HG03521 (cell line): ENCODE results near the gene PLS3.
"Not testable (repeated sequence)": the region's sequence is repeated elsewhere in the genome, so short reads cannot be mapped to it uniquely, and the experiment has no call there.

Source experiments
- ATAC-seq: cut with Tn5 transposase; IDR thresholded peaks from one replicate; pipeline ENCODE4 v1.9.1; 2021; ENCODE audit warnings: mild to moderate bottlenecking, moderate library complexity; ENCODE audit not compliant: unreplicated experiment

The PLS3 gene

DNA sequence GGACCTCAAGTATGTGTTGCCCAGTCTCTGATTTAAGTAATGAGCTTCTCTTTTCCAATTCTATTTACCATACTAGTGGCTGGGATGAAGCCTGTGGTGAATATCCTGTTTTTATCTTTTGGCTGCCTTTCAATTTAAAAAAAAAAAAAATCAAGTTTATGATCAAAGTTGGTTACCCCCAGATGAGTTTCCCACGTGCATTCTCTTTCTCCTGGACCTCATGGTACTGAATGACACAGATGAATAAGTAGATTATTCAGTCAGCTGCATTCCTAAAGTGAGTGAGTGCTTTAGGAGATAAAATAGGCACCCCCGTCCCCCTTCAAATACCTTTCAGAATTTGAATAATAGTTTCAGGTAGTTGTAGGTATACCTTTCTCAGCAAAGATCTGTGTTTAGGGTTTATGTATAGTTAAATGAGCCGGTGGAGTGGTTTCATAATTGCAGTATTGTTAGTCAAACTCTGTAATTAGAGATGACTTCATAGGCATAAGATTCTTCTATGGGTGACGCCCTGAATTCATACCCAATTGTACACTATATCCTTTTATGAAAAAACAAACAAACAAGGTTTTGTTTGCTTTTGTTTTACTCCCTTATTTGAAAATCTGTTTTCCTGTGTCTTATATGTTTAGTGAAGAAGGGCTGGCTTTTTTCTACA, 41.9 kb downstream of the PLS3 start:
- no peak for ATAC-seq

GRCh38 chrX:115603534-115604074, 42.6 kb downstream of the PLS3 start:
- no peak for ATAC-seq

DNA sequence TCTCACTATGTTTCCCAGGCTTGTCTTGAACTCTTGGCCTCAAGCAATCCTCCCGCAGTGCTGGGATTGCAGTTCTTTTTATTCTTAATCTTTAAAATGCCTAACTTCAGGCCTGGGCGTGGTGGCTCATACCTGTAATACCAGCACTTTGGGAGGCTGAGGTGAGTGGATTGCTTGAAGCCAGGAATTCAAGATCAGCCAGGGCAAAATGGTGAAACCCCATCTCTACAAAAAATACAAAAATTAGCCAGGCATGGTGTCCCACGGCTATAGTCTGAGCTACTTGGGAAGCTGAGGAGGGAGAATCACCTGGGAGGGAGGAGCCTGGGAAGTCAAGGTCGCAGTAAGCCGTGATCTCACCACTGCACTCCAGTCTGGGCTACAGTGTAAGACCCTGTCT, 45.9 kb downstream of the PLS3 start:
- ATAC-seq = no peak

GRCh38 chrX:115609621-115610020, 48.6 kb downstream of the PLS3 start:
- ATAC-seq = no peak

GRCh38 chrX:115616943-115617563, 56.1 kb downstream of the PLS3 start:
- ATAC-seq = peak; percentile 98

GRCh38 chrX:115622534-115622933, 61.6 kb downstream of the PLS3 start:
- no peak for ATAC-seq

DNA sequence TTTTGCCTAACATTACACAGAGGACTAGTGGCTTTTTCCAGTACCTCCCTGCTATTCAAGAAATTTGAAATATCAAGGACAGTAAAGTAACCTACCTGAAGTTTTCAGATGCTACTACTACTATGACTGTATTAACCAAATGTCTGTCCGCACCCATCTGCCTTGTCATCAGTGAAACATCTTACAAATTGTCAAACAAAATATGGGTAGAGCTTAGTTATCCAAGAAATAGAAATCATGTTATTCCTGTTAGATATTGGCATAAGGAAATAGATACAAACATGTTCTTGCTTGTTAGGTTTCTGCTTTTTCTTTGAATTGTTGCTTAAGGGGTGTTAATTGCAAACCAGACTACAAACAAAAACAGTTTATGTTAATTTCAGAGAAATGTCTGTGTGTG, 63.9 kb downstream of the PLS3 start:
- no peak for ATAC-seq

- no peak for ATAC-seq
Measured at GRCh38 chrX:115625572-115626301, 64.8 kb downstream of the PLS3 start.

DNA sequence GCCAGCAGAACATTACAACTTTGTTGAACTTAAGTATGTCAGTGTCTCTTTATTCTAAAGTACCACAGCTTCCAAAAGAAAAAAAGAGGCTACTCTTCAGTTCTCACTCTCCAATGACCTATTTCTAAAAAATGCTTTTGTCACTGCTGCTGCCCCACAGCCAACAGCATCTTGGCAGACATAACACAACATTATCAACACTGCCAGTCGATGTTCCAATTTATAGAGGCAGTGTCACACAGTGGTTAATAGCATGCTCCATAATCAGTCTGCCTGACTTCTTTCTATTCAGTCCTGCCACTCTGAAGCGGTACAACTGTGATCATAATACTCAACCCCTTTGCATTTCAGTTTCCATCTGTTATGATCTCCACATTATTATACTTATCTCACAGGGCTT, 69.2 kb downstream of the PLS3 start:
- ATAC-seq = no peak

GRCh38 chrX:115632455-115632854, 71.5 kb downstream of the PLS3 start:
- ATAC-seq = no peak

DNA sequence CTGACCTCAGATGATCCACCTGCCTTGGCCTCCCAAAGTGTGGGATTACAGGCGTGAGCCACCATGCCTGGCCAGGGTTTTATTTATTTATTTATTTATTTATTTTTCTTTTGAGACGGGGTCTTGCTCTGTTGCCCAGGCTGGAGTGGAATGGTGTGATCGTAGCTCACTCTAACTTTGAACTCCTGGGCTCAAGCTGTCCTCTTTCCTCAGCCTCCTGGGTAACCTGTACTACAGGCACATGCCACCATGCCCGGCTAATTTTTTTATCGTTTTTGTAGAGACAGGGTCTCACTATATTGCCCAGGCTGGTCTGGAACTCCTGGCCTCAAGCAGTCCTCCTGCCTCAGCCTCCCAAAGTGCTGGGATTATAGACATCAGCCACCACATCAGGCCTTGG, 72.4 kb downstream of the PLS3 start:
- ATAC-seq = not testable (repeated sequence)

DNA sequence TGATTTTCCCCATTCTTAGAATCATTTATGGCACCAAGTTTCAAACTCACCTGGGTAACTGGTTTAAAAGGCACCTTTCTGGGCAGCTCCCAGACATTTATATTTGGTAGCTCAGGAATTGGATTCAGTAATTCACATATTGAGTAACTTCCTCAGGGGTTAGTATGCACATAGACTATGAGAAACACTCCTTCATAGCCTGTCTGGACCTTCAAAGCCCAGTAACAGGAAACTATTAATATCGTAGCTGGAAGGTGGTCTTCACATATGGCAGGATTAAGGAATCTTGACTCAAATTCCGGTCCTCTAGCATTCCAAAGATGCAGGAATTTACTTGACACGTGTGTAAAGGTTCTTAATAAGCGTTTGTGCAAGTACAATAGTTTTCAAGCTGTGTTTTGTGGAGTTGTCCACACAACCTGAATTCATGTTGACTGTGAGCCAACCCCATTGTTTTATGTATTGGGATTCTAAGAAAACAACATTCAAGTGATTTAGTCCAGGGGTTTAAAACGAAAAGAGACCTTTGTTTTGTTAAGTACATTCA, 78.4 kb downstream of the PLS3 start:
- ATAC-seq = no peak

DNA sequence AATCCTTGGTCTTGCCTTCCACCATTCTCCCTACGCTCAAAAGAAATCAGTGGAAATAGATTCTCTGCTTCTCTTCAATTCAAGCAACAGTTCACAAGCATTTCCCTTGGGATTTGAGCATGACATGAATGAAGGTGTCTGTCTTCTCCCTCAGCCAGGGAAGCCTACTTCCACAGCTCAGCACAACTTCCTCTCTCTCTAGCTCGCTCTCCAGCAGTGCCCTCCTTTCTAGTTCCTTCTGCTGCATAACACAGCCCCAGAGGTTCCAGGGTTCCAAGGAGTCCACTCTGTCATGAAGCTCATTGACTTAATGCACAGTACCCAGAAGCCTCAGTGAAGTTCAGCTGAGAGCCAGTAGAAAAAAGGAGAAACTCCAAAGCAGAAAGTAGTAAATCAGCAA, 81.3 kb downstream of the PLS3 start:
- no peak for ATAC-seq

DNA sequence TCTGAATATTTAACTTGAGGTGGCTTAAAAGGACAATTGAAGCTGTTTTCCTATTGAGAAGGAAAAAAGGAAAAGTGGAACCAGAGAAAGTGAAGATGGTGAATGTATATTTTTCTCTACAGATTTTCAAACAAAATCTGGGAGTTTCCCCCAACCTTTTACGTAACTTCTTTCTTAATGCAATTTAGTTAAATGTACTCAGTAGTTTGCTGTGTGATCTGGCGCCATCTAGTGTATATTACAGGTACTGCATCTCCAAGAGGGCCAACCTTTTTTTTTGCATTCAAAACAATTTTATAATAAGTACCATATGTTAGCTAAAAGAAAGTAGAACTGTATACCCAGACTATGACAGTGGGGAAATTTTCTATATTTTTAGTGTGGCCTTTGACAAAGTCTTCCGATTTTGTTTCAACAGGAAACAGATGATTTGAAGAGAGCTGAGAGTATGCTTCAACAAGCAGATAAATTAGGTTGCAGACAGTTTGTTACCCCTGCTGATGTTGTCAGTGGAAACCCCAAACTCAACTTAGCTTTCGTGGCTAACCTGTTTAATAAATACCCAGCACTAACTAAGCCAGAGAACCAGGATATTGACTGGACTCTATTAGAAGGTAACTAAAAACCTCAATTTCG, 82.0 kb downstream of the PLS3 start:
- ATAC-seq = no peak

DNA sequence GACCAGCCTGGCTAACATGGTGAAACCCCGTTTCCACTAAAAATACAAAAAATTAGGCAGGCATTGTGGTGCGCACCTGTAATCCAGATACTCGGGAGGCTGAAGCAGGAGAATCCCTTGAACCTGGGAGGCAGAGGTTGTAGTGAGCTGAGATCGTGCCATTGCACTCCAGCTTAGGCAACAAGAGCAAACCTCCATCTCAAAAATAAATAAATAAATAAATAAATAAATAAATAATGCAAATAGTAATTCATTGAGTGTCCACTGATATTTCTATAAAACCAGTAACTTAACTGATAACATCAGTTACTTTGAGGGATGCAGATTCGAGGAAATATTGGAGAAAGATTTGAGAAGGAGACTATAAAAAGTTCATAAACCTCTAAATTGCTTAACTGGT, 83.4 kb downstream of the PLS3 start:
- ATAC-seq = not testable (repeated sequence)

GRCh38 chrX:115649461-115650063, 88.6 kb downstream of the PLS3 start:
- ATAC-seq = no peak

GRCh38 chrX:115650449-115650848, 89.5 kb downstream of the PLS3 start:
- ATAC-seq = no peak

DNA sequence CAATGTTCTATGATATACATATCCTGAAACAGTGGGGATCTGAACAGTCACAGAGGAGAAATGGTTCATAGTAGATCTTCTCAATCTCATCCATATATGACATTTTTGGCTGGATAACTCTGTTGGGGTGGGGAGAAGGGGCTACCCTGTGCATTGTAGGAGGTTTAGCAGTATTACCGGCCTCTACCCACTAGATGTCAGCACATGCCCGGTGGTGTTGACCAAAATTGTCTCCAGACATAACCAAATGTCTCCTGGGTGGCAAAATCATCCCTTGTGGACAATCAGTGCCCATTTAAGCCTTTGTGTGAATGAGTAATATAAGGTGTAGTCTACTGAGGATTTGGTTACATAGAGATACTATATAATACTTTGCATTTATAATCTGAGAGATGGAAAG, 89.9 kb downstream of the PLS3 start:
- ATAC-seq = peak; percentile 70

DNA sequence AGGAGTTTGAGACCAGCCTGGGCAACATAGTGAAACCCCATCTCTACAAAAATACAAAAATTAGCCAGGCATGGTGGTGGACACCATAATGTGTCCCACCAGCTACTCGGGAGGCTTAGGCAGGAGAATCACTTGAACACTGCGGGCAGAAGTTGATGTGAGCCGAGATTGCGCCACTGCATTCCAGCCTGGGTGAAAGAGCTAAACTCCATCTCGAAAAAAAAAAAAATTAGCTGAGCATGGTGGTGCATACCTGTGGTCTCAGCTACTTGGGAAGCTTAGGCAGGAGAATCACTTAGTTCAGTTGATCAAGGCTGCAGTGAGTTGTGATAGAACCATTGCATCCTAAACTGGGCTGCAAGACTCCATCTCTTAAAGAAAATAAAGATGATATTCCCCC, 91.2 kb downstream of the PLS3 start:
- ATAC-seq = no peak

DNA sequence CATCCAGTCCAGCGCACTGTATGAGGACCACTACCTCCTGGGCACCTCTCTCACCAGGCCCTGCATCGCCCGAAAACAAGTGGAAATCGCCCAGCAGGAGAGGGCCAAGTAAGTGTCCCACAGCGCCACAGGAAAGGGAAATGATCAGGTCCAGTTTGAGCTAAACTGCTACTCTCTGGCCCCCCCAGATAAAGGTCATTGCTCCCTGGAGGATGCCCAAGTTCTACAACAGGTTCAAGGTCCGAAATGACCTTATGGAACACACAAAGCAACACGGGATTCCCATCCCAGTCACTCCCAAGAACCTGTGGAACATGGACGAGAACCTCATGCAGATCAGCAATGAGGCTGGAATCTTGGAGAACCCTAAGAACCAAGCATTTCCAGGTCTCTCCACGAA, 104.1 kb downstream of the PLS3 start:
- ATAC-seq = no peak

DNA sequence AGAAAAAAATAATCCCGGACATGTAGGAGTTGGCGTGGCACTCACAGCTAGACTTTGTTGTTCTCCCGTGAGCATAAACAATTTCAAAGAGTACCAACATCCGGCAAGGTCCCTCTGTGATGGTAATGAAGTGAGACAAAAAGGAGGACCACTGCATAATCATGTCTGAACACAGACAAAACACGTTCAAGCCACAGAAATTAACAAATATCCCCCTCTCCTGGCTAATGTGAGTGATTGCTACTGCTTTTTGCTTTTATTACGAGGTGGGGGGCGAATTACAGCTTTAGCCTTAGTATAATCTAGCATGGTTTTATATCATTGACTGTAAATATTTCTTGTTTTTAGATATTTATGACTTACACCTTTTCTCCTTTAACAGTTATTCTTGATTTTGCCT, 118.5 kb downstream of the PLS3 start:
- ATAC-seq = no peak
